ENCODE measurements around the gene AHI1. TPM values are rescaled to one million over a fixed set of nuclear protein-coding genes. Genes with fewer than 3 reads are reported as not detected.

The AHI1 gene
- total RNA-seq, 4 donors from 2014 or later, result 17.3 to 50.4 (median 24.5) TPM

DNA sequence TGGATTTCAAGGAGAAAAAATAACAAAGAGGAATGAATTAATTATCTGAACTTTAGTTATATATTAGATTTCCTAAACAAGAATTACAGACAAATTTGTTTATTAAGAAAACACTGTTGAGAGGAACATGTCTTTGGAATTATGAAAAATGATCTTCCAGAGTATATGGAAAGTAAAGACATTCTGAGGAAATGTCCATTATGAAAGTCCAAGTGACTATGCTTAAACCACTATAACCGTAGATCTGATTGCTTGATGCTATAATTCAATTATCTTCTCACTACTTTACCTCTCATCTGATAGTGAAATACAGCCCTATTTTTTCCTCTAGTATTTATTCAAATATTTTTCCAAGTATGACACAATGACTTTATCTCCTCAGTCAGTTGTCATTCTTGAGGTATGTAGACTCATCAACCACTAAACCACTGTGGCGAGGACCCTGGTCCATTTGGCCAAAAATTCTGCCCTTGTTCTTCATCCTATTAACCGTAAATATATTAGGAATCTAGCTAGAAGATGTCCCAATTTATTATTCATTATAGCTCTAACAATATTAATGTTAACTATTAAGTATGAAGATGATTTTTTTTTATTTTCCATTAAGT, 37.3 kb upstream of the AHI1 start:
- TF ChIP-seq, protein P1, sequence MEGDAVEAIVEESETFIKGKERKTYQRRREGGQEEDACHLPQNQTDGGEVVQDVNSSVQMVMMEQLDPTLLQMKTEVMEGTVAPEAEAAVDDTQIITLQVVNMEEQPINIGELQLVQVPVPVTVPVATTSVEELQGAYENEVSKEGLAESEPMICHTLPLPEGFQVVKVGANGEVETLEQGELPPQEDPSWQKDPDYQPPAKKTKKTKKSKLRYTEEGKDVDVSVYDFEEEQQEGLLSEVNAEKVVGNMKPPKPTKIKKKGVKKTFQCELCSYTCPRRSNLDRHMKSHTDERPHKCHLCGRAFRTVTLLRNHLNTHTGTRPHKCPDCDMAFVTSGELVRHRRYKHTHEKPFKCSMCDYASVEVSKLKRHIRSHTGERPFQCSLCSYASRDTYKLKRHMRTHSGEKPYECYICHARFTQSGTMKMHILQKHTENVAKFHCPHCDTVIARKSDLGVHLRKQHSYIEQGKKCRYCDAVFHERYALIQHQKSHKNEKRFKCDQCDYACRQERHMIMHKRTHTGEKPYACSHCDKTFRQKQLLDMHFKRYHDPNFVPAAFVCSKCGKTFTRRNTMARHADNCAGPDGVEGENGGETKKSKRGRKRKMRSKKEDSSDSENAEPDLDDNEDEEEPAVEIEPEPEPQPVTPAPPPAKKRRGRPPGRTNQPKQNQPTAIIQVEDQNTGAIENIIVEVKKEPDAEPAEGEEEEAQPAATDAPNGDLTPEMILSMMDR (IDR thresholded peaks at IDR 0.05; ENCODE audit: low read depth), result no peak

DNA sequence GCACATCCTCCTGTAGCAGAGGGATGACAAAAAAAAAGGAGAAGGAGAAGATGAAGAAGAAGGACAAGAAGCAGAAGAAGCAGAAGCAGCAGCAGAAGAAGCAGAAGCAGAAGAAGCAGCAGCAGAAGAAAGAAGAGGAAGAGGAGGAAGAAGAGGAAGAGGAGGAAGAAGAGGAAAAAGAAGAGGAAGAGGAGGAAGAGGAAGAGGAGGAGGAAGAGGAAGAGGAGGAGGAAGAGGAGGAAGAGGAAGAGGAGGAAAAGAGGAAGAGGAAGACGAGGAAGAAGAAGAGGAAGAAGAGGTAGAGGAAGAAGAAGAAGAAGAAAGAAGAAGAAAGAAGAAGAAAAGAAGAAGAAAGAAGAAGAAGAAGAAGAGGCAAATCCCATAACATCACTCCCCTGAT, 35.0 kb upstream of the AHI1 start:
- TF ChIP-seq, protein P1 (IDR thresholded peaks at IDR 0.05; ENCODE audit: low read depth), result no peak

DNA sequence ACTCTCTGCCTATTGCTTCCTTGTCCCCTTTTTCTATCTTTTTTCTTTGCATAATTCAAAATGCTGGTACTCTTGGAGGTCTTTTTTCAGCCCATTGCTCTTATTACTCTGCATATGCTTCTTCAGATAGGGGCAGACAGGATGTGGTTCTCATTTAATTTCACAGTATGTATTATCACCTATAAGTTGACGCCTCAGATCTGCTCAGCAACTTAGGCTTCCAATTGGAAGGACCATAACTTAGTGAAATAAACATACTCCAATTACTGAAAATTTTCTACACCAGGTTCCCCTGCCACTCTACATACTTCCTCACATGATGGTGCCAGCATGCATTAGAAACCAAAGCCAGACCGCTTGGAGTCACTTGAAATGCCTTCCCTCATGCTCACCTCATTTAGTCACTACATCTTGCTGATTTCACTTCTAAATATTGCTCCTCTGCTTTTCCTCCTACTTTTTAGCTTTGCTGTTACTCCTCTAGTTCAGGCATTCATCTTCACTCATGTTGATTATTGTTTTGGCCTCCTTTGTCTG, 34.5 kb upstream of the AHI1 start:
- TF ChIP-seq, protein P1 (IDR thresholded peaks at IDR 0.05; ENCODE audit: low read depth), result no peak

DNA sequence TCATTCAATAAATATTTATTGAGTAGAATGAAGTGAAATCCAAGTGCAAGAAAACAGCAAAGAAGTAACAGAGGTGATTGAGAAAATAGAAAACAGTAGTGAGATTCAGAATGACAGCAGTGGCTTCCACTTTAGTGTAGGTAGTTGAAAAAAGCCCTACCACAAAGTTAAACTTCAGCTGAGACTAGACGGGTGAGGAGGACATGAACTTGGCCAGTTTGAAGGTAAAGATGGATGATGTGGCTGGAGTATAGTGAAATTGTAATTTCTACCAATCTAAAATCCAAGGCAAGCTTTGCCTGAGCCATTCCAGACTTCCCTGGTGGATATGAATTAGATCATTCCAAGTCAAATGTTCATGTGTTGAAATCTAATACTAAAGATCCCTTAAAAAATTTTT, 32.6 kb upstream of the AHI1 start:
- TF ChIP-seq, protein P1 (IDR thresholded peaks at IDR 0.05; ENCODE audit: low read depth), result no peak

DNA sequence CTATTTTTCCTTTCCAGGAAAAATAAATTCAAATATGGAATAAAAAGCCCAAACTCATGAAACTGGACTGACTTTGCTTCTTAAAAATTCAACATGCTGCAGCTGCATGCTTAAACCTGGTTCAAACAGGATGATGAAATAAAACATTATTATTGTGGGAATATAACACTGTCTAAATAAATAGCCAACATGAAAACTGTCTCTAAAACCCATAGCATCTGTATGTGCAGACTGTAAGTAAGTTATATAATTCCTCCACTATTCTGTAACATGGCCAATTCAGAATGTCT, 30.4 kb upstream of the AHI1 start:
- TF ChIP-seq, protein P1 (IDR thresholded peaks at IDR 0.05; ENCODE audit: low read depth), result no peak

DNA sequence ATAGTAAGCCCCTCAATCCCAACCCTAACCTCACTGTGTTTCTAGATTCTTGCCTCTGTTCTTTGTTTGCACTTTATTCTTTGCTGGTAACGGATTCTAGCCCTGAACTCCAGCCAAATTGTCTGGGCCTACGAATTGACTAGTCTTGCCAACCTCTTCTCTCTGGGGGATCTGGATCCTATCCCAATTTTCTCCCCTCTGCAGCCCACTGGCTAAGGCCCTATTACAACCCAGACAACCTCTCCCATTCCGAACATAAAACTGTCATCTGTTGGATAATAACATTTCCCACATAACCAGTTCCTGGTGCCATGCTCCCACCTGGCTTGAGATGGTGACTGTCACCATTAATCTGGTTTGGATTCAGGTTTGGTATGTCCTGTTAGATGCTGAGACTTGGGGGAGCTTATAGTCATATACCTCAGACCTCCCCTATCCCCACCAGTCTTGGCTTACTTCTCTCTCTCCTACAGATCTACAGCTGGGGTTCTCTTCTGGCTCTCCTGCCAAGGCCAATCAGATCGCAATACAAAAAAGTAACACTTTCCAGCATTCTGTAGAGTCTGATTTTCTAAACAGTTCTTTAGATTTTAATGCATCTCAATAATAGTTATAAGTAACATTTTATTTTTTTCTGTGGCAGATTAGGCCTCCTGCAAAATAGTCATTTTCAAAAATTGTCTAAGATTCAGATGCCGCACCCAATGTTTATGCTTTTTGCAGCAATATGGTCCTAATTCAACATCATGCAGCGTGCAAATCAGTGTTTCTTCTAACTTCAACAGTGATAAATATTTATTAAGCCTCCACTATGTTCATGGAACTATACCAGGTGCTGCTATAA, 29.8 kb upstream of the AHI1 start:
- TF ChIP-seq, protein P1 (IDR thresholded peaks at IDR 0.05; ENCODE audit: low read depth), result no peak

DNA sequence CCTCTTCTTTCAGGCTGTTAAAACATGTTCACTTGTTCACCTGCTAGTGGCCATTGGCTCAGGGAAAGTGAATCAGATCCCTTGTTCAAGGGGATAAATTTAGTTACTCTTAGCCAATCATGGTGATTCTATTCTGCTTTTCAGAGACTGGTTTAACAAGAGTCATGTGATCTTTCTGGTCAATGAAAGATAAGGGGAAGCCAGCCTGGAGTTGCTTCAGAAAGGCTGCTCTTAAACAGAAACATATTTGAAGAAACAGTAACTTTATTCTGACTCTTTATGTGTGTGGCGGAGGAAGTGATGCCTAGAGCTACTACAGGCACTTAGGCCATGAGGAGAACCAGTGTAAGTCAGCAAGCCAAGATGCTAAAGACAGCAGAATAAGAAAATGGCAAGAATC, 28.1 kb upstream of the AHI1 start:
- TF ChIP-seq, protein P1 (IDR thresholded peaks at IDR 0.05; ENCODE audit: low read depth), result no peak
